CD4-positive, alpha-beta memory T cell (primary cell): ENCODE results near the gene ZBTB17. TPM values are rescaled to one million over a fixed set of nuclear protein-coding genes. Genes with fewer than 3 reads are reported as not detected.
"Not testable (repeated sequence)": the region's sequence is repeated elsewhere in the genome, so short reads cannot be mapped to it uniquely, and the experiment has no call there.

Experiments used
- CTCF ChIA-PET: fragments of 350-600 bp; sonication (Branson Sonifier 250); formaldehyde crosslinking; loops from one replicate; lab custom pipeline; 2021; ENCODE audit warnings: inconsistent platforms; ENCODE audit not compliant: partially characterized antibody; lab: Charles Lee
- POLR2A ChIA-PET: fragments of 350-600 bp; sonication (Branson Sonifier 250); formaldehyde crosslinking; loops from one replicate; lab custom pipeline; 2021; ENCODE audit not compliant: partially characterized antibody; lab: Charles Lee
- DNase-seq, 5 donors: peaks; one replicate each; pipeline versions ENCODE4 v3.0.0 to v3.0.0-alpha.2; 2020 to 2022; ENCODE audit warnings: mixed read lengths in 1 of 5
- H3K27ac ChIP-seq: one replicate; pipeline ENCODE4 v1.7.0; 2013; ENCODE audit warnings: low read depth, low read length
- H3K27me3 ChIP-seq: 2 replicates; pipeline ENCODE4 v1.7.0; 2013; ENCODE audit warnings: mild to moderate bottlenecking, low read length, moderate library complexity; ENCODE audit not compliant: insufficient read depth
- H3K36me3 ChIP-seq: 2 replicates; pipeline ENCODE4 v1.7.0; 2013; ENCODE audit warnings: mild to moderate bottlenecking, low read length, moderate library complexity; ENCODE audit not compliant: insufficient read depth
- H3K4me1 ChIP-seq: 2 replicates; pipeline ENCODE4 v1.7.0; 2013; ENCODE audit warnings: mild to moderate bottlenecking, low read length, moderate library complexity; ENCODE audit not compliant: insufficient read depth
- H3K4me3 ChIP-seq, 2 donors: one replicate each; pipeline ENCODE4 v1.7.0; 2013; ENCODE audit warnings: low read length in 2 of 2, mild to moderate bottlenecking in 1 of 2
- H3K9me3 ChIP-seq, 2 donors: one replicate each; pipeline ENCODE4 v1.7.0; 2013; ENCODE audit warnings: low read length in 2 of 2, control low read depth in 1 of 2; ENCODE audit not compliant: control insufficient read depth in 1 of 2
- H3K27ac Mint-ChIP-seq, 7 donors: one replicate each; pipeline ENCODE4 v1.8.0; 2020 to 2021; ENCODE audit warnings: mixed read lengths in 7 of 7, mild to moderate bottlenecking in 6 of 7, inconsistent platforms in 3 of 7, moderate library complexity in 3 of 7
- H3K27me3 Mint-ChIP-seq, 2 donors: one replicate each; pipeline ENCODE4 v1.8.0; 2020 to 2021; ENCODE audit warnings: mixed read lengths in 2 of 2
- H3K36me3 Mint-ChIP-seq, 2 donors: one replicate each; pipeline ENCODE4 v1.8.0; 2020 to 2021; ENCODE audit warnings: mixed read lengths in 2 of 2, inconsistent platforms in 1 of 2, mild to moderate bottlenecking in 1 of 2
- H3K4me1 Mint-ChIP-seq, 4 donors: one replicate each; pipeline ENCODE4 v1.8.0; 2020 to 2021; ENCODE audit warnings: mixed read lengths in 4 of 4, mild to moderate bottlenecking in 1 of 4
- H3K4me3 Mint-ChIP-seq, 8 donors: one replicate each; pipeline ENCODE4 v1.8.0; 2020 to 2021; ENCODE audit warnings: mixed read lengths in 8 of 8, mild to moderate bottlenecking in 7 of 8, moderate library complexity in 6 of 8, inconsistent platforms in 3 of 8
- H3K9me3 Mint-ChIP-seq, 8 donors: one replicate each; pipeline ENCODE4 v1.8.0; 2020 to 2021; ENCODE audit warnings: mixed read lengths in 8 of 8, mild to moderate bottlenecking in 5 of 8, inconsistent platforms in 3 of 8, moderate library complexity in 1 of 8
- intact Hi-C: fragments of 100-400 bp; cut with micrococcal nuclease; formaldehyde crosslinking; loops from one replicate; pipeline ENCODE4 v1.15.1; 2023
- polyA plus RNA-seq, 2 donors: library from polyadenylated mRNA; unstranded; fragments of 300-500 nt; fragmentation: Illumina TruSeq; gene quantifications; one replicate each; pipeline ENCODE4 v1.2.3, GENCODE V29; 2021
- total RNA-seq, 2 experiments: library from RNA; stranded (reverse); gene quantifications; one replicate each; pipeline ENCODE4 v1.2.3, GENCODE V29; 2021

Gene ZBTB17
- total RNA-seq (10 to 100 TPM; 52.6 to 61.0 TPM), polyA plus RNA-seq (10 to 100 TPM in 1 of 2 donors, 1 to 10 TPM in 1; 5.2 to 24.3 TPM)

GRCh38 chr1:15975805-15976680 lies at the start of gene ZBTB17:
Gene ZBTB17, minus strand, starts transcription at chr1:15976101. Its CDS starts 27,606 bp downstream, at chr1:15948495.
- H3K4me1 Mint-ChIP-seq, result peaks cover 22 to 43% (median 32%) of the 10 kb centered on the region in 4 donors
- DNase-seq, result peak; percentile 94 to 96 (median 95)
- intact Hi-C loops, result loop anchor here (1.0 to 10.0 kb wide), 4 partner anchors 27 to 451 kb away; partner anchors contain the start of genes CASP9, DNAJC16 and SZRD1

GRCh38 chr1:16023050-16023653 lies 47.3 kb upstream of the ZBTB17 start:
- Mint-ChIP-seq H3K36me3 (no peaks in the 10 kb centered on the region), H3K4me1 (peaks cover 0 to 4% (median 2%) of the 10 kb centered on the region in 4 donors), H3K27me3 (peaks cover 3 to 13% of the 10 kb centered on the region in 2 donors), H3K9me3 (no peaks in the 10 kb centered on the region), H3K4me3 (no peak overlapping the region), H3K27ac (no peak overlapping the region)
- Histone ChIP-seq H3K9me3 (no peaks in the 10 kb centered on the region), H3K4me3 (no peak overlapping the region), H3K27ac (no peak overlapping the region), H3K27me3 (no peaks in the 10 kb centered on the region), H3K4me1 (peaks cover 7% of the 10 kb centered on the region), H3K36me3 (no peaks in the 10 kb centered on the region)
- CTCF ChIA-PET, result interaction anchor here (1.1 kb wide), 1 partner anchor 14 kb away, joined by 3 read pairs; no protein-coding TSS in a partner anchor
- POLR2A ChIA-PET, result no interaction called here
- intact Hi-C loops, result no loop called here
- peak in 1 of 5 donors; percentile 19 for DNase-seq

More at GRCh38 chr1:15975805-15976680, at the start of gene ZBTB17:
- H3K27me3 Mint-ChIP-seq, result no peaks in the 10 kb centered on the region
- peaks cover 19 to 32% of the 10 kb centered on the region in 2 donors for H3K36me3 Mint-ChIP-seq
- Histone ChIP-seq H3K4me3 (peak within 1 kb of the TSS; percentile 43 to 83), H3K36me3 (peaks cover 13% of the 10 kb centered on the region), H3K9me3 (no peaks in the 10 kb centered on the region), H3K4me1 (peaks cover 25% of the 10 kb centered on the region), H3K27ac (peak within 1 kb of the TSS; percentile 70), H3K27me3 (no peaks in the 10 kb centered on the region)
- H3K9me3 Mint-ChIP-seq, result peaks cover 0 to 2% (median 0%) of the 10 kb centered on the region in 8 donors
- H3K27ac Mint-ChIP-seq, result peak within 1 kb of the TSS; percentile 88 to 96 (median 94)
- peak within 1 kb of the TSS; percentile 87 to 97 (median 89) for H3K4me3 Mint-ChIP-seq
- ChIA-PET CTCF (interaction anchor here (0.9 to 2.2 kb wide), 9 partner anchors 10 to 185 kb away, joined by 3 to 10 read pairs (median 5); no protein-coding TSS in a partner anchor), POLR2A (interaction anchor here (0.7 to 2.7 kb wide), 12 partner anchors 10 to 376 kb away, joined by 3 to 26 read pairs (median 4); partner anchors contain the start of genes FBXO42 and SPEN)

GRCh38 chr1:16022393-16022792 lies 46.5 kb upstream of the ZBTB17 start:
- Mint-ChIP-seq H3K9me3 (no peaks in the 10 kb centered on the region), H3K4me3 (no peak overlapping the region), H3K27me3 (peaks cover 3 to 8% of the 10 kb centered on the region in 2 donors), H3K36me3 (no peaks in the 10 kb centered on the region), H3K4me1 (no peaks in the 10 kb centered on the region), H3K27ac (no peak overlapping the region)
- no peak for DNase-seq
- CTCF ChIA-PET, result no interaction called here
- POLR2A ChIA-PET, result no interaction called here
- peaks cover 7% of the 10 kb centered on the region for H3K4me1 ChIP-seq
- H3K36me3 ChIP-seq, result no peaks in the 10 kb centered on the region
- no peaks in the 10 kb centered on the region for H3K9me3 ChIP-seq
- H3K27ac ChIP-seq, result no peak overlapping the region
- H3K27me3 ChIP-seq, result no peaks in the 10 kb centered on the region
- intact Hi-C loops, result no loop called here
- no peak overlapping the region for H3K4me3 ChIP-seq

- H3K4me1 Mint-ChIP-seq, result no peaks in the 10 kb centered on the region
- DNase-seq, result peak in 1 of 5 donors; percentile 16
- no peak within 1 kb of the TSS for H3K27ac Mint-ChIP-seq
- ChIA-PET POLR2A (no interaction called here), CTCF (no interaction called here)
- Histone ChIP-seq H3K4me1 (no peaks in the 10 kb centered on the region), H3K27ac (no peak within 1 kb of the TSS), H3K27me3 (no peaks in the 10 kb centered on the region), H3K9me3 (no peaks in the 10 kb centered on the region), H3K4me3 (no peak within 1 kb of the TSS), H3K36me3 (no peaks in the 10 kb centered on the region)
- H3K36me3 Mint-ChIP-seq, result no peaks in the 10 kb centered on the region
- H3K4me3 Mint-ChIP-seq, result no peak within 1 kb of the TSS
- peaks cover 3 to 8% of the 10 kb centered on the region in 2 donors for H3K27me3 Mint-ChIP-seq
- intact Hi-C loops, result no loop called here
- H3K9me3 Mint-ChIP-seq, result no peaks in the 10 kb centered on the region
Measured at GRCh38 chr1:16021681-16022080, 45.8 kb upstream of the ZBTB17 start, which contains the start of gene CLCNKA. Gene CLCNKA, plus strand, starts transcription at chr1:16022036. Its CDS starts 584 bp downstream, at chr1:16022620.

GRCh38 chr1:16020878-16021277 lies 45.0 kb upstream of the ZBTB17 start:
- H3K27ac ChIP-seq, intact Hi-C loops, H3K9me3 ChIP-seq, H3K4me1 ChIP-seq, H3K4me3 Mint-ChIP-seq, H3K27me3 ChIP-seq, H3K4me3 ChIP-seq, DNase-seq, H3K27me3 Mint-ChIP-seq, H3K36me3 Mint-ChIP-seq, H3K4me1 Mint-ChIP-seq, H3K36me3 ChIP-seq, H3K9me3 Mint-ChIP-seq, CTCF ChIA-PET, H3K27ac Mint-ChIP-seq: not testable (repeated sequence)
- POLR2A ChIA-PET, result interaction anchor here (0.7 kb wide), 1 partner anchor 56 kb away, joined by 3 read pairs; no protein-coding TSS in a partner anchor

GRCh38 chr1:16020325-16020724 lies 44.4 kb upstream of the ZBTB17 start:
- ChIA-PET POLR2A (interaction anchor here (0.7 kb wide), 1 partner anchor 55 kb away, joined by 3 read pairs; no protein-coding TSS in a partner anchor), CTCF (interaction anchor here (2.8 kb wide), 1 partner anchor 11 kb away, joined by 12 read pairs; no protein-coding TSS in a partner anchor)
- Mint-ChIP-seq H3K27ac (no peak overlapping the region), H3K27me3 (peaks cover under 1 to 8% of the 10 kb centered on the region in 2 donors), H3K9me3 (no peaks in the 10 kb centered on the region), H3K4me1 (no peaks in the 10 kb centered on the region), H3K36me3 (no peaks in the 10 kb centered on the region), H3K4me3 (no peak overlapping the region)
- Histone ChIP-seq H3K4me1 (no peaks in the 10 kb centered on the region), H3K36me3 (no peaks in the 10 kb centered on the region), H3K4me3 (no peak overlapping the region), H3K27ac (no peak overlapping the region), H3K27me3 (no peaks in the 10 kb centered on the region), H3K9me3 (no peaks in the 10 kb centered on the region)
- DNase-seq, result no peak
- intact Hi-C loops, result no loop called here
